Esophagus muscularis mucosa (tissue), 4 donors: ENCODE measurements around the gene TMA7B.

Experiments used
- EP300 ChIP-seq: sonication (generic); formaldehyde crosslinking; IDR thresholded peaks from one replicate; pipeline ENCODE4 v1.6.1; 2017; ENCODE audit warnings: antibody characterized with exemption
- POLR2A ChIP-seq: fragments of 450-650 bp; IDR thresholded peaks from one replicate; pipeline ENCODE4 v1.6.1; 2017; ENCODE audit warnings: antibody characterized with exemption, moderate library complexity, mild to moderate bottlenecking, low read depth
- POLR2AphosphoS5 ChIP-seq, 2 donors: sonication (generic); formaldehyde crosslinking; IDR thresholded peaks; one replicate each; pipeline ENCODE4 v1.6.1; 2017; ENCODE audit warnings: antibody characterized with exemption in 2 of 2
- TF ChIP-seq, protein P1 (sequence below), 3 experiments: fragments of 200-600 bp in 2 of 3; fragments of 450-650 bp in 1 of 3; sonication (generic) in 2 of 3; IDR thresholded peaks; one replicate each; pipeline ENCODE4 v1.5.1; 2017 to 2019; ENCODE audit warnings: antibody characterized with exemption in 3 of 3, mild to moderate bottlenecking in 2 of 3, moderate library complexity in 1 of 3

DNA sequence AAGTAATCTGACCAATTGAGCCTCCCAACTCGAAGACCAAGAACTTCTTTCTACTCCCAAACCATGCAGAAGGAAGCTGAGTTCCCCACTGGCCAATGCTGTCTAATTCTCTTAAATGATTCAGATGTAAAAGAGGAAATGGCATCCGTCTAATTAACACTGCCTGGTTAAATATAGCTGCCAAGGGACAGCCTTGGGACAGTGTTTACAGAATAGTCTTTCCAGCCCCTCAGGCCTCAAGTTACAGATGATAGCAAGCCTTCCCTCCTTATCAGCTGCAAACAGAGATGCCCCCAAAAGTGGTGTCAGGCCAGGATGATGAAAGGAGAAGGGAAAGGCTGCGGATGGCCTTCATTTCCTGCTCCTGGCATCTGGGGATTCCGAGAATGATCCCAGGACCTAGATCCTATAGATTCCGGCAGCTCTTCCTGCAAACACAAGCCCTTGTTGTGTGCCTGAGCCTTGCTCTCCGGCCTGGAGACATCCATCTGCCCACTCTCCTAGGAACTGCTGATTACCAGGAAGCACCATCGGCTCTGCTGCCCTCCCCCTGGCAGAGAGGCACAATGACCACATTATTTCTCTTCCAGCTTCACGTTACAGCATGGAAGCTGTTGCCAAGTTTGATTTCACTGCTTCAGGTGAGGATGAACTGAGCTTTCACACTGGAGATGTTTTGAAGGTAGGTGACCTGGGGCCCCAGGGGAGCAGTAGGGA is 13.5 kb upstream of the TMA7B start:
- TF ChIP-seq, protein P1, sequence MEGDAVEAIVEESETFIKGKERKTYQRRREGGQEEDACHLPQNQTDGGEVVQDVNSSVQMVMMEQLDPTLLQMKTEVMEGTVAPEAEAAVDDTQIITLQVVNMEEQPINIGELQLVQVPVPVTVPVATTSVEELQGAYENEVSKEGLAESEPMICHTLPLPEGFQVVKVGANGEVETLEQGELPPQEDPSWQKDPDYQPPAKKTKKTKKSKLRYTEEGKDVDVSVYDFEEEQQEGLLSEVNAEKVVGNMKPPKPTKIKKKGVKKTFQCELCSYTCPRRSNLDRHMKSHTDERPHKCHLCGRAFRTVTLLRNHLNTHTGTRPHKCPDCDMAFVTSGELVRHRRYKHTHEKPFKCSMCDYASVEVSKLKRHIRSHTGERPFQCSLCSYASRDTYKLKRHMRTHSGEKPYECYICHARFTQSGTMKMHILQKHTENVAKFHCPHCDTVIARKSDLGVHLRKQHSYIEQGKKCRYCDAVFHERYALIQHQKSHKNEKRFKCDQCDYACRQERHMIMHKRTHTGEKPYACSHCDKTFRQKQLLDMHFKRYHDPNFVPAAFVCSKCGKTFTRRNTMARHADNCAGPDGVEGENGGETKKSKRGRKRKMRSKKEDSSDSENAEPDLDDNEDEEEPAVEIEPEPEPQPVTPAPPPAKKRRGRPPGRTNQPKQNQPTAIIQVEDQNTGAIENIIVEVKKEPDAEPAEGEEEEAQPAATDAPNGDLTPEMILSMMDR (IDR thresholded peaks at IDR 0.05) = no peak
- TF ChIP-seq EP300 = no peak
- no peak for TF ChIP-seq POLR2AphosphoS5 (IDR thresholded peaks at IDR 0.05)
- TF ChIP-seq POLR2A = no peak
